GM20000 (cell line): ENCODE data around the gene PGAM5.
"Not testable (repeated sequence)": the region's sequence is repeated elsewhere in the genome, so short reads cannot be mapped to it uniquely, and the experiment has no call there.

Source experiments
- DNase-seq: peaks from one replicate; pipeline ENCODE4 v3.0.0; 2012; ENCODE audit warnings: low spot score
- TF ChIP-seq, protein P1 (sequence below): IDR thresholded peaks from 2 replicates; pipeline ENCODE4 v1.5.1; 2012; ENCODE audit warnings: mild to moderate bottlenecking, control low read depth; ENCODE audit errors: extremely low read depth, missing control alignments

PGAM5 gene

DNA sequence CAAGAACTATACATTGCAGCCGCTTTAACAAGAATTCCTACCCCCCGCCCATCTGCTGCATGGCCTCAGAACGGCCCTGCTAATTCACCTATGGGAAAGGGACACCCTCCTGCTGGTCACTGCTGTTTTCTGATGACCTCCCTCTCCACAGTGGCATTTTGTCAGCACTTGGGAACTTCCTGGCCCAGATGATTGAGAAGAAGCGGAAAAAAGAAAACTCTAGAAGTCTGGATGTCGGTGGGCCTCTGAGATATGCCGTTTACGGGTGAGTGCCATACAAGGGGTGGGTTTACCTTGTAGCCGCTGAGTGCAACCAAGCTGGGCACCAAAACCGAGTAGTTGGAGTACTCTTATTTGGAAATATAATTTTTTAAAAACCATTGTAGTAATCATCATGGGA lies 20.5 kb upstream of the PGAM5 start:
- no peak for DNase-seq
- TF ChIP-seq, protein P1, sequence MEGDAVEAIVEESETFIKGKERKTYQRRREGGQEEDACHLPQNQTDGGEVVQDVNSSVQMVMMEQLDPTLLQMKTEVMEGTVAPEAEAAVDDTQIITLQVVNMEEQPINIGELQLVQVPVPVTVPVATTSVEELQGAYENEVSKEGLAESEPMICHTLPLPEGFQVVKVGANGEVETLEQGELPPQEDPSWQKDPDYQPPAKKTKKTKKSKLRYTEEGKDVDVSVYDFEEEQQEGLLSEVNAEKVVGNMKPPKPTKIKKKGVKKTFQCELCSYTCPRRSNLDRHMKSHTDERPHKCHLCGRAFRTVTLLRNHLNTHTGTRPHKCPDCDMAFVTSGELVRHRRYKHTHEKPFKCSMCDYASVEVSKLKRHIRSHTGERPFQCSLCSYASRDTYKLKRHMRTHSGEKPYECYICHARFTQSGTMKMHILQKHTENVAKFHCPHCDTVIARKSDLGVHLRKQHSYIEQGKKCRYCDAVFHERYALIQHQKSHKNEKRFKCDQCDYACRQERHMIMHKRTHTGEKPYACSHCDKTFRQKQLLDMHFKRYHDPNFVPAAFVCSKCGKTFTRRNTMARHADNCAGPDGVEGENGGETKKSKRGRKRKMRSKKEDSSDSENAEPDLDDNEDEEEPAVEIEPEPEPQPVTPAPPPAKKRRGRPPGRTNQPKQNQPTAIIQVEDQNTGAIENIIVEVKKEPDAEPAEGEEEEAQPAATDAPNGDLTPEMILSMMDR = no peak

DNA sequence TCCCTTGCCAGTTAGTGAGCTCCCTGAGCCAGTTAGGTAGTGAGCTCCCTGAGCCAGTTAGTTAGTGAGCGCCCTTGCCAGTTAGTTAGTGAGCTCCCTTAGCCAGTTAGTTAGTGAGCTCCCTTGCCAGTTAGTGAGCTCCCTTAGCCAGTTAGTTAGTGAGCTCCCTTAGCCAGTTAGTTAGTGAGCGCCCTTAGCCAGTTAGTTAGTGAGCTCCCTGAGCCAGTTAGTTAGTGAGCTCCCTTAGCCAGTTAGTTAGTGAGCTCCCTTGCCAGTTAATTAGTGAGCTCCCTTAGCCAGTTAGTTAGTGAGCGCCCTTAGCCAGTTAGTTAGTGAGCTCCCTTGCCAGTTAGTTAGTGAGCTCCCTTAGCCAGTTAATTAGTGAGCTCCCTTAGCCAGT lies 18.6 kb upstream of the PGAM5 start:
- not testable (repeated sequence) for DNase-seq

DNA sequence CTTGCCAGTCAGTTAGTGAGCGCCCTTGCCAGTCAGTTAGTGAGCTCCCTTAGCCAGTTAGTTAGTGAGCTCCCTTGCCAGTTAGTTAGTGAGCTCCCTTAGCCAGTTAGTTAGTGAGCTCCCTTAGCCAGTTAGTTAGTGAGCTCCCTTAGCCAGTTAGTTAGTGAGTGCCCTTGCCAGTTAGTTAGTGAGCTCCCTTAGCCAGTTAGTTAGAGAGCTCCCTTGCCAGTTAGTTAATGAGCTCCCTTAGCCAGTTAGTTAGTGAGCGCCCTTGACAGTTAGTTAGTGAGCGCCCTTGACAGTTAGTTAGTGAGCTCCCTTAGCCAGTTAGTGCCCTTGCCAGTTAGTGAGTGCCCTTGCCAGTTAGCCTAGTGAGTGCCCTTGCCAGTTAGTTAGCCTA lies 15.8 kb upstream of the PGAM5 start:
- DNase-seq = not testable (repeated sequence)

DNA sequence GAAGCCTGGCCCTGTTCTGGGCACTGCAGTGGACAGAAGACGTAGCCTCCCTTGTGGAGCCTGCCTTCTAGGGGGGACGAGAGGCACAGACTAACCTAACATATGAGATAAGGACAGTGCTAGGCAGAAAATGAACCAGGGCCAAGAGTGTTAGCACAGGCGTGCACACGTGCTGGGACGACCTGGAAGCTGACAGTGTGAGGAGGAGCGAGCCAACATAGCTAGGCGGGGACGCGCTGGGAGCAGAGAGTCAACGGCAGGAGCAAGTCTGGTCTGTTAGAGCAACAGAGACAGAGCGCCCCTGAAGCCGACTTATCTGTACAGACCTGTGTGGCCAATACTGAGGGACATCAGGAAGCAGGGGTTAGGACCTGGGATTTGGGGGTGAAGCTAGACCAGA lies 15.2 kb upstream of the PGAM5 start:
- DNase-seq = no peak
- TF ChIP-seq, protein P1 = no peak

DNA sequence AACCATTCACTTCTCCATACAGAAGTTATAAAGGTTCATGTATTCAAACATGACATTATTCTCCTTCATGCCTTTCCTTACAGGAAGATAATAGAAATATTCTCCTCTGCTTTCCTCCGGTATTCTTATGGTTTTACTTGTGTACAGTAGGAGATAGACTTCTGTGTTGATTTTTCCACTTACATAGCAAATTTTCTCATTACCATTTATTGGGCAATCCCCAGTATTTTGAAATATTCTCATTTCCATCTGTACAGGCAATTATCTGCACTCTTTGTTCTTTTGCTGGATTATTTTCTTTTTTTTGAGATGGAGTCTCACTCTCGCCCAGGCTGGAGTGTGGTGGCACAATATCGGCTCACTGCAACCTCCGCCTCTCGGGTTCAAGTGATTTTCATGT lies 12.3 kb upstream of the PGAM5 start:
- TF ChIP-seq, protein P1 = no peak

DNA sequence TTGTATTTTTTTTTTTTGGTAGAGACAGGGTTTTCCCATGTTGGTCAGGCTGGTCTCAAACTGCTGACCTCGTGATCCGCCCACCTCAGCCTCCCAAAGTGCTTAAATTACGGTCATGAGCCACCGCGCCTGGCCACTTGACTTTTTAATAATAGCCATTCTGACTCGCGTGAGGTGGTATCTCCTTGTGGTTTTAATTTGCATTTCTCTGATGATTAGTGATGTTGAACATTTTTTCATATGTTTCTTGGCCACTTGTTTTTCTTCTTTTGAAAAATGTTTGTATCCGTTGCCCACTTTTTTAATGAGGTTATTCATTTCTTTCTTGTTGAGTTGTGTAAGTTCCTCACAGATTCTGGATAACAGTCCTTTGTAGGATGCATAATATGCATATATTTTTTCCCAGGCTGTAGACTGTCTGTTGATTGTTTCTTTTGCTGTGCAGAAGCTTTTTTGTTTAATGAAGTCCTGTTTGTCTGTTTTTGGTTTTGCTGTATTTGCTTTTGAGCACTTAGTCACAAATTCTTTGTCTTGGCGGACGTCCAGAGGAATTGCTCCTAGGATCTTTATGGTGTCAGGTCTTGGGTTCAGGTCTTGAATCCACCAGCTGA lies 10.3 kb upstream of the PGAM5 start:
- TF ChIP-seq, protein P1 = no peak

More for the DNA sequence above, 12.3 kb upstream of the PGAM5 start:
- no peak for DNase-seq

DNA sequence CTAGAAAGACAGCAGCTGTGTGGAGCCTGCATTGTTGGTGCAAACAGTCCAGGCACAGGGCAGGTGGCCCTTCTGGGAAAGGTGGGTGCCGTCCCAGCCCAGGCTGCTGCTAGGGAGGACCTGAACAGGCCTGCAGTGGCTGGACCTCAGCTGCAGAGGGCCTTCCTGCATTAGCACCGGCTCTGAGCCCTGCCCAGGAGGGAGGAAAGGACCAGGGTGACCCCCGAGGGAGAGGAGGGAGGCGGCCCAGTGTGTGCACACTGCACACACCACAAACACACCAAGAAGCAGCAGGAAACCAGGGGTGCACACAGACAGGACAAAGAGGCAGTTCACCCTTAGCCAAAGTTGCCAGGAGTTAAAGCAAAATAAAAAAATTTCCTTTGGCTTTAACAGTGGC lies 8.0 kb upstream of the PGAM5 start:
- no peak for DNase-seq
- TF ChIP-seq, protein P1 = no peak

More for the DNA sequence above, 10.3 kb upstream of the PGAM5 start:
- DNase-seq = no peak

DNA sequence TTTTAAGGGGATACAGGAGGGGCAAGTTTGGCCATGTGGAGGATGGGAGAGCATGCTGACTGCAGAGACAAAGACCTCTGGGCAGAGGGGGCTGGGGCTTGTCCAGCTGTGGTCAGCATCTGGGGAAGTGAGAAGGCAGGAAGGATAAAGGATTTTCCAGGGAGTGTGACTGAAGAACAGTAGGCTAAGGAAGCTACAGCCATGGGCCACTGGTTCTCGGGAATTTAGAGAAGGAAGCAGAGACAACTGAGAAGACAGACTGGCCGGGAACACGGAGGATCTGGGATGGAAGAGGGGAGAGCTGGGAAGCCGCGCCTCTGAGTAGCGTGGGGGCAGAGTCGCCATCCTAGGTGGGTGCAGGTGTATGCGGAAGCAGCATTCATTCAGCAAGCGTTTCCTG lies 7.0 kb upstream of the PGAM5 start:
- TF ChIP-seq, protein P1 = no peak
- no peak for DNase-seq
